ENCODE measurements around the gene RANBP9. TPM values are rescaled to one million over a fixed set of nuclear protein-coding genes. Genes with fewer than 3 reads are reported as not detected.
A peak's percentile ranks its signal among the peaks of the same experiment; 100 is the strongest.

RANBP9 gene
- total RNA-seq, 1 donor from 2014 or later: 42.1 TPM

- no peaks in the 10 kb centered on the region for H3K27me3 Mint-ChIP-seq (ENCODE audit: low read depth, unreplicated experiment)
- Histone ChIP-seq H3K9me3 (ENCODE audit: insufficient read depth, low read depth, low read length) (no peaks in the 10 kb centered on the region), H3K79me2 (ENCODE audit: insufficient read depth, low read length) (peaks cover 46% of the 10 kb centered on the region), H3K27ac (ENCODE audit: low read depth, low read length) (peak overlapping the region; percentile 96), H2AFZ (ENCODE audit: low read depth, low read length) (peak overlapping the region; percentile 93), H3K9ac (ENCODE audit: low read length) (peak overlapping the region; percentile 96), H3K4me3 (ENCODE audit: insufficient read depth, low read depth, low read length) (peak overlapping the region; percentile 97), H3K27me3 (ENCODE audit: insufficient read depth, low read length) (no peaks in the 10 kb centered on the region), H3K36me3 (ENCODE audit: insufficient read depth, low read length) (peaks cover 20% of the 10 kb centered on the region), H4K20me1 (ENCODE audit: insufficient read depth, low read length) (peaks cover 28% of the 10 kb centered on the region), H3K4me2 (ENCODE audit: low read length) (peak overlapping the region; percentile 88), H3K4me1 (ENCODE audit: insufficient read depth, low read length) (peaks cover 13% of the 10 kb centered on the region)
- H3K4me1 Mint-ChIP-seq (ENCODE audit: low read depth, unreplicated experiment): peaks cover 20% of the 10 kb centered on the region
- DNase-seq (ENCODE audit: low read depth): no peak
- H3K4me3 Mint-ChIP-seq (ENCODE audit: unreplicated experiment): peak overlapping the region; percentile 94
- H3K9me3 Mint-ChIP-seq (ENCODE audit: unreplicated experiment): no peaks in the 10 kb centered on the region
- peaks cover 4% of the 10 kb centered on the region for H3K36me3 Mint-ChIP-seq (ENCODE audit: low read depth, unreplicated experiment)
- peak overlapping the region; percentile 89 for H3K27ac Mint-ChIP-seq (ENCODE audit: unreplicated experiment)
- TF ChIP-seq EZH2 (IDR thresholded peaks at IDR 0.05; ENCODE audit: insufficient read depth, low read length): no peak
- TF ChIP-seq CTCF (IDR thresholded peaks at IDR 0.05; ENCODE audit: insufficient read depth, low read depth, low read length): no peak
- FAIRE-seq: no peak
These were observed 97.3 kb downstream of the RANBP9 start for GRCh38 chr6:13614126-13614925.

GRCh38 chr6:13613029-13613594 lies 98.5 kb downstream of the RANBP9 start:
- peak overlapping the region; percentile 62 for H3K4me3 Mint-ChIP-seq (ENCODE audit: unreplicated experiment)
- FAIRE-seq: no peak

More at GRCh38 chr6:13613029-13613594, 98.5 kb downstream of the RANBP9 start:
- no peaks in the 10 kb centered on the region for H3K9me3 ChIP-seq (ENCODE audit: insufficient read depth, low read depth, low read length)
- no peak overlapping the region for H3K4me3 ChIP-seq (ENCODE audit: insufficient read depth, low read depth, low read length)
- peaks cover 22% of the 10 kb centered on the region for H4K20me1 ChIP-seq (ENCODE audit: insufficient read depth, low read length)
- peak overlapping the region; percentile 88 for H3K4me2 ChIP-seq (ENCODE audit: low read length)
- Mint-ChIP-seq H3K4me1 (ENCODE audit: low read depth, unreplicated experiment) (peaks cover 20% of the 10 kb centered on the region), H3K9me3 (ENCODE audit: unreplicated experiment) (no peaks in the 10 kb centered on the region), H3K36me3 (ENCODE audit: low read depth, unreplicated experiment) (peaks cover 4% of the 10 kb centered on the region), H3K27ac (ENCODE audit: unreplicated experiment) (no peak overlapping the region), H3K27me3 (ENCODE audit: low read depth, unreplicated experiment) (no peaks in the 10 kb centered on the region)
- DNase-seq (ENCODE audit: low read depth): no peak
- TF ChIP-seq EZH2 (IDR thresholded peaks at IDR 0.05; ENCODE audit: insufficient read depth, low read length) (no peak), CTCF (IDR thresholded peaks at IDR 0.05; ENCODE audit: insufficient read depth, low read depth, low read length) (no peak)
- H3K36me3 ChIP-seq (ENCODE audit: insufficient read depth, low read length): peaks cover 13% of the 10 kb centered on the region
- H3K27ac ChIP-seq (ENCODE audit: low read depth, low read length): no peak overlapping the region
- peaks cover 41% of the 10 kb centered on the region for H3K79me2 ChIP-seq (ENCODE audit: insufficient read depth, low read length)
- H2AFZ ChIP-seq (ENCODE audit: low read depth, low read length): no peak overlapping the region
- no peaks in the 10 kb centered on the region for H3K27me3 ChIP-seq (ENCODE audit: insufficient read depth, low read length)
- H3K4me1 ChIP-seq (ENCODE audit: insufficient read depth, low read length): peaks cover 13% of the 10 kb centered on the region
- no peak overlapping the region for H3K9ac ChIP-seq (ENCODE audit: low read length)
